Fibroblast of gingiva (primary cell): ENCODE results near the gene P2RY2.
"Not testable (repeated sequence)": the region's sequence is repeated elsewhere in the genome, so short reads cannot be mapped to it uniquely, and the experiment has no call there.

Experiments used
- DNase-seq: peaks from one replicate; pipeline ENCODE4 v3.0.0-alpha.2; 2011; ENCODE audit warnings: low read depth

The P2RY2 gene

GRCh38 chr11:73267906-73268540, 49.9 kb downstream of the P2RY2 start:
- no peak for DNase-seq

GRCh38 chr11:73268671-73269271, 50.7 kb downstream of the P2RY2 start:
- DNase-seq: no peak

DNA sequence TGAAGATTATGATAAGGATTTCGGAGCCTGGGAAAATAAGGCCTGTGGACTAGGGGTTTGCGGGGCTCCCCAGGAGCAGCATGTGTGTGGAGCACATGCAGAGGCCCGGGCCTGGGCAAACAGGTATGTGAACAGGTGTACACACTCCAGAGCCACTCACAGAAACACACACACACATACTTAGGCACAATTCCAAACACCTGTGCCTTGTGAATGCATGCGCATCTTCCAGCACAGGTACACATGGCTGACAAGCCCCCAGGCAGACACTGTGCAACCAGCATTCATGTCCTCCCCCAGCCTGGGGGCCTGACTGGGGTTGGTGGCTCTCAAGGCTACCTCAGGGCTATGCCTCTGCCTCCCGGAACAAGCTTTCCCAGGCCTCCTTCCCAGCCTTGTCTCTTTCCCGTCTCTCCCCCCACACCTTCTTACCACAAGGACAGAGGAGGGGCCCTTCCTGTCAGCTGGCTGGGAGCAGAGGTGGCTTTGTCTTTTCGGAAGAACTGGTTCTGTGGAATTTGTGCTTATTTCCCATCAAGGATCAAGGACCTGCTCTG, 51.5 kb downstream of the P2RY2 start:
- DNase-seq: no peak

GRCh38 chr11:73270016-73270854, 52.2 kb downstream of the P2RY2 start:
- DNase-seq: no peak

DNA sequence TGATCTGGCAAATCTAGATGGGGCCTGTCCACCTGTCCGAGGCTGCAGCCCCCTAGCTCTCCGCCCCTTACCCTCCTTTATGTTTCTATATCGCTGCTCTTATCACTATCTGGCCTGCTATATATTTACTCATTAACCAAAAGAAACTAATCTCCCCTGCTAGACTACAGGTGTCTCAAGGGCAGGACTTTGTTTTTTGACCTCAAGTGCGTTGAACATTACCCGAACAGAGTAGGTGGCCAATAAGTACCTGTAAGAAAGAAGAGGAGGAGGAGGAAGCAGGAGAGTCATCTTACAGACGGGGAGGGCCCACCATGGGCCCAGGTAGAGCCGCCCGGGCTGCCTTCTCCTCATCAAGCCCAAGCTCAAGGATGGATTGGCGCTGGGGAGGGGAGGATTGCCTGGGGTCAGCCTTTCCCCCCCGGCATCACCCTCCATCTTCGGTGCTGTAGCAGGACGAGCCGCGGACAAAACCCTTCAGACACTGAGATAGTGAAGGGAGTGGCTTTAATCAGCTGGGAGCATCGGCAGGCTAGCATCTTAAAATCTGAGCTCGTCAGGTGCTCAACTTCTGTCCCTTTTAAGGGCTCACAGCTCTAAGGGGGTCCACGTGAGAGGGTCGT, 52.9 kb downstream of the P2RY2 start:
- no peak for DNase-seq

DNA sequence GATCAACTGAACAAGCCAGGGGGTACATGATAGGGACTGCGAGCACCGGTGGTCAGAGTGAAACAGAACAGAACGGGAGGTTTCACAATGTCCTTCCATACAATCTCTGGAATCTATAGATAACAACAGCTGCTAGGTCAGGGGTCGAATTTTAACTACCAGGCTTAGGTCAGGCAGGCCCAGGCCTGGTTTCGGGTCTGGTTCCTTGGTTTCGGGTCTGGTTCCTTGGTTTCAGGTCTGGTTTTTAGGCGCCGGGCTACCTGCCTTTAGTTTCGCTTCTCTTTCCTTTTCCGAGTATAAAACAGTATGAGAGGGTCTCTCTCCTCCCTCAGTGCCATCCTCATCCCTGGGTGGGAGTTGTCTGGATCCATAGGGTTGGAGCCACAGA, 53.4 kb downstream of the P2RY2 start:
- not testable (repeated sequence) for DNase-seq

- DNase-seq: peak; percentile 40
Observed at GRCh38 chr11:73271936-73272679, 54.0 kb downstream of the P2RY2 start, which contains the start of gene P2RY6. Gene P2RY6, plus strand, starts transcription at chr11:73272338. Its CDS starts 24,181 bp downstream, at chr11:73296519.

GRCh38 chr11:73272680-73273038, 54.6 kb downstream of the P2RY2 start:
- DNase-seq: no peak

DNA sequence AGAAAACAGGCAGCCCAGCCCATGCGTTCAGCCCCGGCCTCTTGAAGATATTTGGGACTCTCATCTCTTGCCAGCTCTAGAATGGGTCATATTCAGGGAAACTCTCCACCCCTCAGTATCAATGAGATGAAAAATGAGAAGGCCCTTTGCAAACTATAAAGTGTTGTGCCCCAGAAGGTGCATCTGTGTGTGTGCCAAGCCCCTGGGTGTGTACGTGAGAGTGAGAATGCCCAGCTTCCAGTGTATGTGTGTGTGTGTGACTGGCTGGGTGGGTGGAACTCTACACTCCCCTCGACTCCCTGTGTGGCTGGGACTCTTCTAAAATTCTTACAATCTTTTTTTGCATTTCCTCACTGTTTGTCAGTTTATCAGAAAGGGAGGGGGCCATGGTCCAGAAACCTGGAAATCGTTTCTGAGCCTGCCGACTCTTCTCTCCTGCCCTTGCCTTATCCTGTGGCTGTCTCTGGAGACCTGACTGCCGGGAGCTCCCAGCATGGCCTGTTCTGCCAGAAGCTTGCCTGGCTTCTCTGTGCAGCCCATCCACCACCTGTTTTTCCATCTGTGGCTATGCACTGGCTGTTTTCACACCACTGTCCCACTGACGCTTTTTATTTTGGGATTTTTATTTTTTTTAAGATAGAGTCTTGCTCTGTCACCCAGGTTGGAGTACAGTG, 55.3 kb downstream of the P2RY2 start:
- no peak for DNase-seq

GRCh38 chr11:73274191-73274590, 56.1 kb downstream of the P2RY2 start:
- DNase-seq: not testable (repeated sequence)

- DNase-seq: no peak
Observed at GRCh38 chr11:73274722-73275380, 56.8 kb downstream of the P2RY2 start.

DNA sequence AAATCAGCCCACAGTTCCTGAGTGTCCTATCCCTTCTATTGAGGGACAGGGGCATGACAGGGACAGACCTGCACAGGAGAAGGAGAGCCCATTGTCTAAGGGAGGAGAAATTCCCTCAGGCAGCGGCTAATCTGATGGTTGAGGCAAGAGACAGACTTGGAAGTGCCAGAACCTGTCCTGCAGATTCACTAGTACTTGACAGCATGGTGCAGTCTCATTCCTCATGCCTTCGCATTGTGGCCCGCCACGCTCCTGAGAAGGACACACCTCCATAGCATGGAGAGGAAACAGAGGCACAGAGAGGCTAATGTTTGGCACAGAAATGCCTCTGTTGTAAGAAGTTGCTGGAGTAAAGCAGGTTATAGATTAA, 57.3 kb downstream of the P2RY2 start:
- no peak for DNase-seq

- no peak for DNase-seq
Observed at GRCh38 chr11:73277467-73277866, 59.4 kb downstream of the P2RY2 start.

GRCh38 chr11:73280626-73281025, 62.5 kb downstream of the P2RY2 start:
- DNase-seq: no peak

DNA sequence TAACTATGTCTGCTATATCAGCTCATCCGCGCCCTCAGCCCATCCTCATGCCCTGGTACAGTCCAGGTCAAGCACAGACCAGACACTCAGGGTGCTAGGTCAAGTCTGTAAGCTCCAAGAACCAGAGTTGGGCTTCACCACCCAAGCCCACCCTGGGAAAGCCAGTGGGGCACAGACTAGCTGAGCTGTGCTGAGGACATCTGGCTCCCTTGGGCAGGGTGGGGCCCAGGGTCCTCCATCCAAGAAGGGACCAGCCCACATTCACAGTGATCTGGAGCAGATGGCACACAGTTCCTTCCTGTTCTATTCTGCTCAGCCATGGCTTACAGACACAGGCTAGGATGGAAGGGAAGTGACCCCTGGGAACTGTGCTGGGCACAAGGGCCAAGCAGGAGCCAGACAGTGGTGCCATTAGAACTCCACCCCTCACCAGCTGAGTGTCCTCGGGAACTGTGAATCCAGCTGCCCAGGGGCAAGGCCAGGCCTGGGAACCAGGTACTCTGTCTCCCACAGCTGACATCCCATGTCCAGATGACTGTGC, 63.2 kb downstream of the P2RY2 start:
- no peak for DNase-seq

DNA sequence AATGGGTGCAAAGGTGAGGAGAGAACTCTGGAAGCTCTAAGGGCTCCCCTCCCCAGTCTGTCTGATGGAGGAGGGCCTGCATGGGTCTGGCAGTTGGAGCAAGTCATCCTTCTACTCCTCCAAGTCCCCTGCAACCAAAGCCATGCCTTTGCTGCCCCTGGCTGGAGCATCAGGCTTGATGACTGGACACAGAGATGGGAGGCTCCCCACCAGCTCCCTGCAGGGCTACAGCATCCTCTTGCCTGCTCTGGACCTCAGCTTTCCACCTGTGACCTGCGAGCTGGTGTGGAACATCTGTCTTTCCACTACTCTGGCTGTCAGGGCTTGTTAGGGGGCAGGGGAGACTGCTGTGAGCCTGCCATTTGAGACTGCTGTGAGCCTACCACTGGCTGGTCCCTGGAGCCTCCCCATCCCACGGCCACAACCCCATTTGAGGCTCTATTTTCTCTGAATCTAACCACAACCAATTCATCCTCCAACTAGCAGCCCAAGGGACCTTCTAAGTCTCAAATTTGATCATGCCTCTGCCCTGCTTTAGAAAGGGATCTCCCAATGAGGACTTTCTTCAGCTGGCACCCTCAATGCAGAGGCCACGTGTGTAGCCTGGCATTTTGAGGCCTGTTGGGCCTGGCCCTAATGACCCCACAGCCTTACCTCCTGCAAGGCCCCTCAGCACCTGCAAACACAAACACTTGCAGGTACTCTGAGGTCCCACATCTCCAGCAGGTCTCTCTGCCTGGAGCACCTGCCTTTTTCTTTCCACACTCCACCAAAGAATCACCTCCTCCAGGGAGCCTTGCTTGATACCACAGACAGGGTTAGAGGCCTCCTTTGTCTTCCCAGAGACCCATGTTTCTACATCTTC, 63.9 kb downstream of the P2RY2 start:
- no peak for DNase-seq

GRCh38 chr11:73283276-73284000, 65.4 kb downstream of the P2RY2 start:
- DNase-seq: no peak

DNA sequence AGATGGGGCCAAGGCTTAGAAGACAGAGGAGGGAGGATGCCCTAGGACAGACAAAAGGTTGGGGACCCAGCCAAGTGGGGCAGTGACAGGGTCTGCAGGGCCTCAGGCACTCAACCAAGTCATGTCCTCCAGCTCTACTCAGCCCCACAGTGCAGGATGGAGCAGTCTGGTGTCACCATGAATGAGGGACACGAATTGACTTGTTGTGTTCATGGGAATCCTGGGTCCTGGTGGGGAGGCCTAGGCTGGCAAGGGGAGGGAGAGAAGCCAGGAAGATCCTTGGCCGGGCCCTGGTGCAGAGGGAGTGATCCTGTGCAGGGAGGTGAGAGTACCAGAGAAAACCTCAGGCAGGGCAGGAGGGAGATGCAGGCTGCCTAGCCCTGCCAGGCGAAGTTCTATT, 66.0 kb downstream of the P2RY2 start:
- no peak for DNase-seq

DNA sequence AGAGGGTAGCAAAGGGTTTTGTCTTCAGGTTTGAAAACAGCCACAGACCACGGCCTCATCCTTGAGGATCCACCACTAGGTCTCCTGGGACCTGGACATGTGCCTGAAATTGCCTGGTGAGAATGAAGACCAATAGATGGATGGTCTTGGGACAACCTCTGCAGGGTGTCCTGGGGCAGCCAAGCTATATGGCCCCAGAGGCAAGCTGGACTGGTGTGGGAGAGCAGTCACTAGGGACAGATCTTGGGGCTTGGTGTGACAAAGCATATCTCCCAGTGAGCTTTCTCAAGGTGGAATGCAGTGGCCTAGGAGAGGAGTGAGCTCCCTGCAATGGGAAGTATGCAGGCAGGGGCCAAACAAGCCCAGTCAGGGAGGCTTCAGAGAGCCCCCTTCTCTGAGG, 67.6 kb downstream of the P2RY2 start:
- DNase-seq: no peak
